Thyroid gland (tissue), 4 donors: ENCODE results near the gene RLF.

ENCODE experiments used
- CTCF ChIP-seq, 6 experiments: fragments of 200-600 bp in 3 of 6; fragments of 450-650 bp in 3 of 6; sonication (generic) in 3 of 6; IDR thresholded peaks; one replicate each; pipeline ENCODE4 v1.5.1; 2016 to 2019; ENCODE audit warnings: antibody characterized with exemption in 6 of 6, mild to moderate bottlenecking in 2 of 6, inconsistent platforms in 1 of 6, moderate library complexity in 1 of 6
- POLR2A ChIP-seq, 2 donors: fragments of 450-650 bp; IDR thresholded peaks; one replicate each; pipeline ENCODE4 v1.6.1; 2017; ENCODE audit warnings: antibody characterized with exemption in 2 of 2, mild to moderate bottlenecking in 2 of 2, moderate library complexity in 1 of 2

GRCh38 chr1:40240390-40240789, 79.2 kb downstream of the RLF start:
- TF ChIP-seq CTCF (IDR thresholded peaks at IDR 0.05) (no peak), POLR2A (IDR thresholded peaks at IDR 0.05) (no peak)
